Liver (tissue), 9 donors: ENCODE data around the gene C2orf92. TPM values are rescaled to one million over a fixed set of nuclear protein-coding genes. Genes with fewer than 3 reads are reported as not detected.

Source experiments
- DNase-seq: peaks from one replicate; pipeline ENCODE4 v3.0.0-alpha.2; 2017; ENCODE audit warnings: low spot score
- H3K27ac ChIP-seq, 2 donors: one replicate each; pipeline ENCODE4 v1.7.0; 2013; ENCODE audit warnings: inconsistent platforms in 2 of 2, low read length in 2 of 2, control low read depth in 1 of 2, low read depth in 1 of 2, mild to moderate bottlenecking in 1 of 2
- H3K27me3 ChIP-seq, 4 donors: one replicate each; pipeline versions ENCODE4 v1.6.1 to v1.7.0; 2013; ENCODE audit warnings: low read length in 3 of 4, inconsistent platforms in 1 of 4, mild to moderate bottlenecking in 1 of 4, moderate library complexity in 1 of 4; ENCODE audit not compliant: control insufficient read depth in 4 of 4, insufficient read depth in 4 of 4
- H3K36me3 ChIP-seq, 4 donors: one replicate each; pipeline versions ENCODE4 v1.6.1 to v1.7.0; 2013; ENCODE audit warnings: low read length in 3 of 4, mild to moderate bottlenecking in 3 of 4, low read depth in 1 of 4, moderate library complexity in 1 of 4; ENCODE audit not compliant: control insufficient read depth in 4 of 4, insufficient read depth in 3 of 4
- H3K4me1 ChIP-seq, 4 donors: one replicate each; pipeline versions ENCODE4 v1.6.1 to v1.7.0; 2013; ENCODE audit warnings: low read length in 3 of 4, mild to moderate bottlenecking in 3 of 4, moderate library complexity in 1 of 4; ENCODE audit not compliant: control insufficient read depth in 4 of 4, insufficient read depth in 4 of 4
- H3K4me3 ChIP-seq, 3 donors: one replicate each; pipeline versions ENCODE4 v1.6.1 to v1.7.0; 2013; ENCODE audit warnings: low read length in 3 of 3, control low read depth in 1 of 3, low read depth in 1 of 3, mild to moderate bottlenecking in 1 of 3
- H3K9ac ChIP-seq, 2 donors: one replicate each; pipeline ENCODE4 v1.7.0; 2013; ENCODE audit warnings: low read length in 2 of 2, mild to moderate bottlenecking in 2 of 2, moderate library complexity in 2 of 2, control low read depth in 1 of 2, low read depth in 1 of 2
- H3K9me3 ChIP-seq, 4 donors: one replicate each; pipeline versions ENCODE4 v1.6.1 to v1.7.0; 2013; ENCODE audit warnings: low read length in 3 of 4; ENCODE audit not compliant: control insufficient read depth in 4 of 4
- ATF3 ChIP-seq: IDR thresholded peaks from 2 replicates; pipeline ENCODE4 v1.6.1; 2016; ENCODE audit warnings: antibody characterized with exemption
- CTCF ChIP-seq: fragments of 150-350 bp; IDR thresholded peaks from 2 replicates; pipeline ENCODE4 v1.5.1; 2017; ENCODE audit warnings: improper control_type of control experiment, low read depth, low read length; ENCODE audit not compliant: missing input control
- EGR1 ChIP-seq, 2 donors: IDR thresholded peaks; 2 replicates each; pipeline ENCODE4 v1.6.1; 2016 to 2018; ENCODE audit warnings: antibody characterized with exemption in 2 of 2, low read depth in 2 of 2
- FOXA1 ChIP-seq: IDR thresholded peaks from 2 replicates; pipeline ENCODE4 v1.6.1; 2016; ENCODE audit warnings: antibody characterized with exemption
- FOXA2 ChIP-seq: IDR thresholded peaks from 2 replicates; pipeline ENCODE4 v1.6.1; 2016; ENCODE audit warnings: antibody characterized with exemption
- GABPA ChIP-seq, 2 donors: IDR thresholded peaks in 1 of 2; conservative IDR thresholded peaks in 1 of 2; 2 replicates each; pipeline ENCODE4 v1.6.1; 2016; ENCODE audit warnings: antibody characterized with exemption in 2 of 2, mild to moderate bottlenecking in 1 of 2, moderate library complexity in 1 of 2
- HNF4A ChIP-seq, 2 donors: conservative IDR thresholded peaks; 2 replicates each; pipeline ENCODE4 v1.6.1; 2016; ENCODE audit warnings: antibody characterized with exemption in 2 of 2, mild to moderate bottlenecking in 2 of 2
- HNF4G ChIP-seq: IDR thresholded peaks from 2 replicates; pipeline ENCODE4 v1.6.1; 2016; ENCODE audit warnings: antibody characterized with exemption
- JUND ChIP-seq, 2 donors: IDR thresholded peaks; 2 replicates each; pipeline ENCODE4 v1.6.1; 2016; ENCODE audit warnings: antibody characterized with exemption in 2 of 2
- MAX ChIP-seq: IDR thresholded peaks from 2 replicates; pipeline ENCODE4 v1.6.1; 2016; ENCODE audit warnings: antibody characterized with exemption
- NR2F2 ChIP-seq: IDR thresholded peaks from 2 replicates; pipeline ENCODE4 v1.6.1; 2016; ENCODE audit warnings: antibody characterized with exemption
- RAD21 ChIP-seq, 2 donors: IDR thresholded peaks; 2 replicates each; pipeline ENCODE4 v1.6.1; 2016; ENCODE audit warnings: antibody characterized with exemption in 2 of 2, mild to moderate bottlenecking in 2 of 2
- REST ChIP-seq: IDR thresholded peaks from 2 replicates; pipeline ENCODE4 v1.6.1; 2016; ENCODE audit warnings: antibody characterized with exemption, mild to moderate bottlenecking
- RXRA ChIP-seq, 2 donors: IDR thresholded peaks; 2 replicates each; pipeline ENCODE4 v1.6.1; 2017 to 2018; ENCODE audit warnings: antibody characterized with exemption in 2 of 2, mild to moderate bottlenecking in 1 of 2
- SP1 ChIP-seq: IDR thresholded peaks from 2 replicates; pipeline ENCODE4 v1.6.1; 2018; ENCODE audit warnings: antibody characterized with exemption, mild to moderate bottlenecking
- TAF1 ChIP-seq: conservative IDR thresholded peaks from 2 replicates; pipeline ENCODE4 v1.6.1; 2016; ENCODE audit warnings: antibody characterized with exemption, mild to moderate bottlenecking
- YY1 ChIP-seq: IDR thresholded peaks from 2 replicates; pipeline ENCODE4 v1.6.1; 2016; ENCODE audit warnings: antibody characterized with exemption, mild to moderate bottlenecking
- ZBTB33 ChIP-seq: IDR thresholded peaks from 2 replicates; pipeline ENCODE4 v1.6.1; 2016; ENCODE audit warnings: antibody characterized with exemption
- WGBS: extraction: QIAGEN DNeasy Blood & Tissue Kit; methylation state at CpG from one replicate; pipeline ENCODE4 v1.1.7; 2013; 5-methylcytosine and 5-hydroxymethylcytosine counted together
- polyA plus RNA-seq, 2 donors: library from polyadenylated mRNA; stranded (reverse) in 1 of 2; unstranded in 1 of 2; fragments of 200-250 nt in 1 of 2; fragments of >200 nt in 1 of 2; fragmentation: Nextera tagmentation in 1 of 2; extraction: Ambion mirVana in 1 of 2; gene quantifications; one replicate each; pipeline versions ENCODE4 v1.2.1 to v1.2.3, GENCODE V29; 2013 to 2015
- total RNA-seq, 2 donors: library from RNA; depleted of rRNA; stranded (reverse); fragments of >200 nt; gene quantifications; one replicate each; pipeline ENCODE4 v1.2.3, GENCODE V29; 2014
- donor health status: healthy.
- donor health status: healthy.
- donor health status: healthy.
- donor health status: healthy.
- donor health status: healthy.

The C2orf92 gene
- total and polyA plus RNA-seq, 4 donors = 0.96 to 8.0 (median 2.7) TPM

- peaks cover 3 to 42% (median 19%) of the 10 kb centered on the region in 4 donors for H3K36me3 ChIP-seq
- H3K9ac ChIP-seq = no peak overlapping the region
- WGBS = 93% methylated on average over 2 of the region's 2 CpGs
- TF ChIP-seq GABPA (IDR thresholded peaks at IDR 0.05 in 1 of 2, conservative IDR thresholded peaks at IDR 0.05 in 1 of 2) = no peak
- TF ChIP-seq ATF3 = no peak
- TF ChIP-seq SP1 = no peak
- TF ChIP-seq MAX = no peak
- TF ChIP-seq HNF4G = no peak
- TF ChIP-seq REST = no peak
- TF ChIP-seq FOXA1 = no peak
- TF ChIP-seq ZBTB33 = no peak
- no peak for TF ChIP-seq FOXA2
- no peak for TF ChIP-seq NR2F2
- no peak for TF ChIP-seq RAD21 (IDR thresholded peaks at IDR 0.05)
- no peak for TF ChIP-seq RXRA (IDR thresholded peaks at IDR 0.05)
- no peak for TF ChIP-seq HNF4A (conservative IDR thresholded peaks at IDR 0.05)
- no peak for TF ChIP-seq TAF1
- no peak for TF ChIP-seq EGR1 (IDR thresholded peaks at IDR 0.05; ENCODE audit: low read depth in 2 of 2)
- TF ChIP-seq CTCF = no peak
- TF ChIP-seq YY1 = no peak
- no peak for TF ChIP-seq JUND (IDR thresholded peaks at IDR 0.05)
- no peaks in the 10 kb centered on the region for H3K4me1 ChIP-seq
- H3K27me3 ChIP-seq = no peaks in the 10 kb centered on the region
- no peak for DNase-seq
- H3K4me3 ChIP-seq = no peak overlapping the region
- H3K9me3 ChIP-seq = peaks cover 0 to 3% (median 3%) of the 10 kb centered on the region in 4 donors
- H3K27ac ChIP-seq = no peak overlapping the region
Measured at GRCh38 chr2:97653473-97653872, 16.0 kb upstream of the C2orf92 start.
